ENCODE data around the gene CCDC82.

DNA sequence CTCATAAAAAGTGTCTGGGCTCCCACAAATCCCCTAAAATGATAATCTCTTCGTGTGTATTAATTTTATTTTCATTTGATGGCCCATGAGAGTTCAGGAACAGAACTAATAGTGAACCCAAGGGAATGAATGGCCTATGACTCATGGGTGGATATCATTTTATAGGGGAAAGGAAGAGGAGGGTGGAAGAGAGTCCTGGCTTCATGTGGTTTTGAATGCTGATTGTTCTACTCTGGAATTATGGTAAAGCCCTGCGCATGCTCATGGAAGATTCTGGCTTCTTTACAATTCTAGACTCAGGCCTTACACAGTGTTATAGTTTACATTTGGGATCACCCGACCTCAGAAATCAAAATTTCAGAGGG, 82.0 kb downstream of the CCDC82 start:
- TF ChIP-seq, protein P1, sequence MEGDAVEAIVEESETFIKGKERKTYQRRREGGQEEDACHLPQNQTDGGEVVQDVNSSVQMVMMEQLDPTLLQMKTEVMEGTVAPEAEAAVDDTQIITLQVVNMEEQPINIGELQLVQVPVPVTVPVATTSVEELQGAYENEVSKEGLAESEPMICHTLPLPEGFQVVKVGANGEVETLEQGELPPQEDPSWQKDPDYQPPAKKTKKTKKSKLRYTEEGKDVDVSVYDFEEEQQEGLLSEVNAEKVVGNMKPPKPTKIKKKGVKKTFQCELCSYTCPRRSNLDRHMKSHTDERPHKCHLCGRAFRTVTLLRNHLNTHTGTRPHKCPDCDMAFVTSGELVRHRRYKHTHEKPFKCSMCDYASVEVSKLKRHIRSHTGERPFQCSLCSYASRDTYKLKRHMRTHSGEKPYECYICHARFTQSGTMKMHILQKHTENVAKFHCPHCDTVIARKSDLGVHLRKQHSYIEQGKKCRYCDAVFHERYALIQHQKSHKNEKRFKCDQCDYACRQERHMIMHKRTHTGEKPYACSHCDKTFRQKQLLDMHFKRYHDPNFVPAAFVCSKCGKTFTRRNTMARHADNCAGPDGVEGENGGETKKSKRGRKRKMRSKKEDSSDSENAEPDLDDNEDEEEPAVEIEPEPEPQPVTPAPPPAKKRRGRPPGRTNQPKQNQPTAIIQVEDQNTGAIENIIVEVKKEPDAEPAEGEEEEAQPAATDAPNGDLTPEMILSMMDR (IDR thresholded peaks at IDR 0.05): no peak
- no peak for TF ChIP-seq POLR2A (IDR thresholded peaks at IDR 0.05)

All from uterus (tissue), 2 donors.